ENCODE data around the gene BRD1.

GRCh38 chr22:49845241-49845640 lies 17.6 kb upstream of the BRD1 start:
- TF ChIP-seq, protein P1, sequence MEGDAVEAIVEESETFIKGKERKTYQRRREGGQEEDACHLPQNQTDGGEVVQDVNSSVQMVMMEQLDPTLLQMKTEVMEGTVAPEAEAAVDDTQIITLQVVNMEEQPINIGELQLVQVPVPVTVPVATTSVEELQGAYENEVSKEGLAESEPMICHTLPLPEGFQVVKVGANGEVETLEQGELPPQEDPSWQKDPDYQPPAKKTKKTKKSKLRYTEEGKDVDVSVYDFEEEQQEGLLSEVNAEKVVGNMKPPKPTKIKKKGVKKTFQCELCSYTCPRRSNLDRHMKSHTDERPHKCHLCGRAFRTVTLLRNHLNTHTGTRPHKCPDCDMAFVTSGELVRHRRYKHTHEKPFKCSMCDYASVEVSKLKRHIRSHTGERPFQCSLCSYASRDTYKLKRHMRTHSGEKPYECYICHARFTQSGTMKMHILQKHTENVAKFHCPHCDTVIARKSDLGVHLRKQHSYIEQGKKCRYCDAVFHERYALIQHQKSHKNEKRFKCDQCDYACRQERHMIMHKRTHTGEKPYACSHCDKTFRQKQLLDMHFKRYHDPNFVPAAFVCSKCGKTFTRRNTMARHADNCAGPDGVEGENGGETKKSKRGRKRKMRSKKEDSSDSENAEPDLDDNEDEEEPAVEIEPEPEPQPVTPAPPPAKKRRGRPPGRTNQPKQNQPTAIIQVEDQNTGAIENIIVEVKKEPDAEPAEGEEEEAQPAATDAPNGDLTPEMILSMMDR (IDR thresholded peaks at IDR 0.05; ENCODE audit: low read depth, low read length, poor library complexity, severe bottlenecking), result no peak
- TF ChIP-seq EZH2phosphoT487 (IDR thresholded peaks at IDR 0.05; ENCODE audit: borderline replicate concordance, low read length), result no peak

Measured in DOHH2 (cell line).